EH (cell line): ENCODE measurements around the gene POLR2M.

Source experiments
- DNase-seq: peaks from one replicate; pipeline ENCODE4 v3.0.0-alpha.2; 2015; ENCODE audit warnings: low read depth

POLR2M gene

DNA sequence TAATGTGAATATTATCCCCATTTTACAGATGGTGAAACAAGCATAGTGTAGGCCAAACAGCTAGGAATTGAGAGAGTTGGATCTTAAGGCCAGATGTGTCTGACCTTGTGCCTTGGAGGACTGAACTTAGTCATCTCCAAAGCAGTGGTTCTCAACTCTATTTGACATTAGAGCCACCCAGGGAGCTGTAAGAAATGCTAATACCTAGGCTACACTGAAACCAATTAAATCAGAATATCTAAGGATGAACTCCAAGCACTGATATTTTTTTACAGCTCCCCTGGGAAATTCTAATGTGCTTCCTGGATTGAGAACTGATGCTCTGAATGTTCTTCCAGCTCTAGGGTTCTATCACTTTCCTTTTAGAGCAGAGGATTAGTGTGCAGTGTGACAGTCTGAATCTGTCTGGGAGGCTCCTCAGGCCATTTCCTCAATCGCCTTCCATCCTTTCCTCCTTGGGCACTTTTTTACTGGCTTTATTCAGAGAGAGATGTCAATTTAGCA lies 32.3 kb downstream of the POLR2M start:
- no peak for DNase-seq

DNA sequence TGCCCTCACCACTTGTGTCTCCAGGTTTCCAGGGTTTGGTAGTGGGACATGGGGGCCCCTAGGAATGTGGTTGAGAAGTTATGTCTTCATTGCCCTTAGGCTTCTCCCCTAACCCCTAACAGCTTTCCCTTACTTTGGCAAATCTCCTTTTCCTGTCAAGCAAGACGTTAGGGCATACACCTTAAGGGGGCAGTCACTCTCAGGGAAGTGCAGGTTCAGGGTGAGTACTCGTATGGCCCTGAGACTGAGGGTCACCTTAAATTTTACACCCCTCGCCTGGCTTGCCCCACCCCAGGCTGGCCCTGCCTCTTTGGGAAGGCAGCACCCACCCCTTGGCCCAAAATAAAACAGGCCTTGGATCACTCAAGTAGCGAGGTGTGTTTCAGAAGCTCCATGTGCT lies 33.5 kb downstream of the POLR2M start:
- no peak for DNase-seq

DNA sequence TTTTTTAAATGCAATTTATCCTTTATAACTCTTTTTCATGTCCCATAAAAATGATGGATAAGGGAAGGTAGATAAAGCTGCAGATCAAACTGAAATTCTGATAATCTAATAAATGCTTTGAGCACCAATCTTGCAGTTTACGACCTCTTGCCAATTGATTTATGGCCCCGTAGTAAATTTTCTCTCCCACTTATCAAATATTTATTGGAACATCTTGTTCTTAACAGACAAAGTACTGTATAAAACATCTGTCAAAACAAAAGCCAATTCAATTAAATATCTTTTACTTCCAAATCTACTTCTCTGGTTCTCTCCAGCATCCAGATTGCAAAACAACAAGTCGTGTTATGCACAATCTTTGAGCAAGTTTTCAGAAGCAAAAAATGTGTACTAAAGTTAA lies 34.6 kb downstream of the POLR2M start:
- DNase-seq = no peak

DNA sequence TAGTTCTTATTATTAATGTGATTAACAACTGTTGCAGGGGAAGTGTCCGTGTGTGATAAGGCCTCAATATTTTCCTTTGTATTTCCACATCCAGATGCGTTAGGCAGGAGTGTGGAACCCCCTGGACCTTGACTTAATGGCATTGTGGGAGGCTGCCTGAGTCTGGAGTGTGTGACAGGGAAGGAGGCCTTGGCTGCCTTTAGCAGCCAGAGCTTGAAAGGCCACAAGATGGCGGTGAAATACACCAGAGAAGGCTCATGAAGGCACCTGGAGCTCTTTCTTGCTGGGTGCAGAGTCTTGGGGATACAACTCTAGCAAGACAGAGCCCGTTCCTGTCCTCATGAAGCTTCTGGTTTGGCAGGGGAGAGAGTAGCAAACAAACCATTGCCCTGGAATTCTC lies 36.9 kb downstream of the POLR2M start:
- DNase-seq = peak; percentile 22

DNA sequence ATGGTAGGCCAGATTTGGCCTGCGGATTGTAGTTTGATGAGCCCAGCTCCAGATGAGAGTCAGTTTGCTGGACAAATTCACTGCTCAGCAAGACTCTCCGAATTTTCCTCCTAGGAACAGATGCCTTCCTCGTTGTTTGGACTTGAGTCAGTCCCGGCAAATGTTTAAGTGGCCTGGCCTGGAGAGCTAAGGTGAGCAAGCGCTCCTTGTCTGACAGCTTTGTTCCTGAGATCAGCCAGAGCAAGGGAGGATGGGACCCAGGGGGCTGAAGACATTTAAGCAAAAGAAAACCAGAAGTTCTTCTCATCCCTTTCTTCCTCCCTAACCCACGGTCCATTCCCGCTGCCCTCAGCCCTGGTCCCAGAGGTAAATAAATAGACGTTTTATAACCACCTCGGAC lies 40.3 kb downstream of the POLR2M start:
- DNase-seq = no peak

DNA sequence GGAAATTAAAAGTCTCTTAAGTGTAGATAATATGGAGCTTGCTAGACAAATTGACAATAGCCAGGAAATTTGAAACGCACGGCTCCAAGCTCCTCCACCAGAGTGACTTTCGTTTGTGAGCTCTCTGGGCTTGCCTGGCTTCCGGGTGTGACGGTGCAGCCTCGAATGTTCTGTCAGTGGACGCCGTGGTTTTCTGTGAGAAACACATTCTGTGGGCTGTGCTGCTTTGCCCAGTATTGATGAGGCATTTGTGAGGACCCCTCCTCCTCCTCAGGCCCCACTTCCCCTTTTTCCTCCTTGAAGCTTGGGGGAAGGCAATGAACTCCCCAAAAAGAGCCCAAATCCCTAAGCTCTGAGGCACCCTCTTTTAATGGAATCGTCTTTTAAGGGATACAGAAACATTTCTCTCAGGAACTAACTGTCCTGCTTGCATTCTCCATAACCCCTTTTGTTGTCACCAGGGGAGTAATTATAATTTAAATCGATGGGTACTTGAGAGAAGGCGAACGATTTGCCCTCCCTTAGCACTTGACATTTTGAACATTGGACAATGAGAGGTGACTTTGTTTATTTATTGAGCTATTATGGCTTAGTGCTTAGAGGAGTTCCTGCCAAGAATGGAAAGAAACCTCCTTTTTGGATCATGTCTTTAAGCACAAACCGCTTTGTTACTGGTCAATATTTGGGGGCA lies 40.8 kb downstream of the POLR2M start:
- DNase-seq = peak; percentile 26

DNA sequence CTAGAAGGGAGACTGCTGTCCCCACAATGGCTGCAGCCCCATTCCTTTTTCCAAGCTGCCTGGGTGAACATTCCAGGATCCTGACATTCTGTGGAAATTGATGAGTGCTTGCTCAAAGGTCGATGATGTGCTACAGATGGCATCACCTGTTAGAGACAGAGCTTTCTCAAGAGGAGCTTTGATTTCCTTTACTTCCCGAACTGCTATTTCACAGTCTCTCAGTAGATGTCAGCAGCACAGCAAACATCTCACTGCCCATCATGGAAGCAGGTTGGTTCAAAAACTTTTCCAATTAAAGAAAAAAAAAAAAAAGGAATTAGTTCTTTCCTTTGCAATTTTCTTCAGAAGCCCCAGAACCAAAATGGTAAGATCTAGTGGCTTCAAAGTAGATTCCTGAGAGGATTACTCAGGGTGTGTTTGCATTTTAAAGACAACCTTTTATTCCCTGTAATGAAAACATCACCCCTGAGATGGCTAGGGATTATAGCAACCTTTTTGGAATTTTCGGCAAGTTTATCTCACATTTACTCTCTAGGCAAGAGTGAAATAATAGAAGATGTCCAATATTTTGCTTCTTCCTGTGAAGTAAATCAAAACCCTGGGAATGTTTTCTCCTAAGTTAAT lies 44.8 kb downstream of the POLR2M start:
- DNase-seq = peak; percentile 62

DNA sequence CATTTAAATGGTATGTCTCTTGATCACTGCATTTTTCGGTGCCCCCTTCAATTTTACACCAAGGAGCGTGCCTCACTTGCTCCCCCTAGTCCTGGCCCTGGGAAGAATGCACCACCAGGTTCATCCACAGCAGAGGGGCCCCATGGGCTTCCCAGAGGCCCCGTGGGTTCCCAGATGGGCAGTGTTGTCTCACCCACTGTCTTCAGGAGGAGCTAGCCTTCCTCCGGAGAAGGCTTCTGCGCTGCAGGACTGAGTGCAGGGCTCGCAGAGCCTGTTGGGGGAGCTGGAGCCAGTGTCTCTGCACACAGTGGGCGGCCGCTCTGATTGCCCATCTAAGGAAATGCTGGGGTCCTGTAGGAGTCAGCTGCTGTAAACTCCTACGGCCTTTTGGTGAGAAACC lies 45.9 kb downstream of the POLR2M start:
- no peak for DNase-seq

DNA sequence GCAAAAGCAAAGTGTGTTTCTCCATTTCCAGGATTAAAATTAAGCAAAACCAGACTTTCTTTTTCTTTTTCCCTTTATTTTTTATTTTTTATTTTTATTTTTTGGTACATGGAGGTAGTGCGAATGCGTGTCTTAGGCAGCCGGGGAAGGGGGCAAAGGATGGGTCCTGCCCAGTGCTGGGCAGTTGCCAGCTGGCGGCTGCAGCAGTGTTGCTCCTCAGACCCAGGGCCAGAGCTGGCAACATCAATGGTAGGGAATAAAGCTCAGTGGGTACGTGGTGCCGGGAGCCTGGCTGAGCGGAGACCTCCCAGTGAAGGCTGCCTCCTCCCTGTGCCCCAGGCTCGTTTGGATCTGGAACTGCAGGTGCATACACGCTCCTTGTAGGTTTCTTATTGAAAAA lies 46.3 kb downstream of the POLR2M start:
- DNase-seq = no peak

DNA sequence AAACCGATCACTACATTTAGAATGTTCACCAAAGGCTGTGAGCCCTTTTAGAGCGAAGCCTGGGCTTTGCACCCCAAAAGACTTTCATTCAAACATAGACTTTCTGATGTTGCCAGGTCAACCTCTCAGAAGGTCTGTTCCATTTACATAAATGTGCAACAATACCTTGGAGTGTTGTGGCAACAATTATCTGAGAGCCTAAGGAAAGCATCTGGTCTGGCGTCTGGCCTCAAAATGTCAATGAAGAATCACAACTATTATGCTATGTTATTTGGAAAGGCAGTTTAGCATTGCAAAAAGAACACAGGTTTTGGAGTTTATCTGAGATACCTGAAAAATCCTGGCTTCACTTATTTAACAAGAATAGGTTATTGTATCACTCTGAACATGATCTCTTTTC lies 50.0 kb downstream of the POLR2M start:
- DNase-seq = no peak

DNA sequence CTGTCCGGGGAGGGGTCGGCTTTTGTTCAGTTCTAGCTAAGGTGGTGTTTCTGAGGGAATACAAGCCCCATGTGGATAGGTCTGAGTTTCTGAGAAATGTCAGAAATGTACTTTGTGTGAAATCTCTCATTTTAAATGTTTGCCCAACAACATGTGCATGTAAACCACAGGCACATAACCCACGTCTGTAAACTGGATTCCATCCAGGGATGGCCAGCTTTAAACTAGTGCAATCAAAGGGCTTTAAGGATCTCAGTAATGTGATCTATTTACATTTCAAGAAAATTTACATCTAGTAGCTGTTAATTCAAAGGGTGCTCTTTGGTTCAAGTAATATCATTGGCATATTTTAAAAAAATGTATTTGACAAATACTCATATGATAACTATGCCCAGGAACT lies 52.0 kb downstream of the POLR2M start:
- DNase-seq = peak; percentile 30

DNA sequence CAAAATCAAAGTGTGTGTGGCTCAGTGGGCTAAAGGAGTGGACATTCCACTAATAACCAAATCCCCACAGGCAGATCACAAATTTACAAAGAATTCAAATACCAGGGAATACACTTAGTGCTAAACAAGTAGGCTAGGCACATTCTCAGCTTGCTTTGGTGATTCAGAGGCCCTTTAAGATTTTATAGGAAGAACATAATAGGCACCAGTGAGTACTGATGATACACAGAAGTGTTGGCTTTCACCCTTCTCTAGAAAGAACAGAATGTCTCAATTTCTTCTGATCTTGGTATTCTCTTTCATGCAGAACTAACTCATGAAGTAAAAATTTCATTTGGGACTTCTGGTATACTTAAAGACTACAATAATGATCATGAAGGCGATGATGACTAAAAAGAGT lies 55.0 kb downstream of the POLR2M start:
- DNase-seq = peak; percentile 58

DNA sequence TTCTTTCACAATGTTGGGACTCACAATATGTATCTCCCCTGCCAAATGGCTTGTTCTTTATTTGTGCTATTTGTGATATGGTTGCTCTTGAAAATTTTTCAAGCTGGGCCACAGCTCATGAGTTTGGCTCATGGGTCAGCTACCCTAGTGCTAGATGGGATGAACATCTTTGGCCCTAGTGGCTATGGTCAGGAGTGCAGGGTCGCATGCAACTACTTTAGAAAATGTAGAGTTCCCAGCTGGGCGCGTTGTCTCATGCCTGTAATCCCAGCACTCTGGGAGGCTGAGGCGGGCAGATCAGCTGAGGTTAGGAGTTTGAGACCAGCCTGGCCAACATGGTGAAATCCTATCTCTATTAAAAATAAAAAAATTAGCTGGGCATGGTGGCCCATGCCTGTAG lies 55.8 kb downstream of the POLR2M start:
- no peak for DNase-seq

DNA sequence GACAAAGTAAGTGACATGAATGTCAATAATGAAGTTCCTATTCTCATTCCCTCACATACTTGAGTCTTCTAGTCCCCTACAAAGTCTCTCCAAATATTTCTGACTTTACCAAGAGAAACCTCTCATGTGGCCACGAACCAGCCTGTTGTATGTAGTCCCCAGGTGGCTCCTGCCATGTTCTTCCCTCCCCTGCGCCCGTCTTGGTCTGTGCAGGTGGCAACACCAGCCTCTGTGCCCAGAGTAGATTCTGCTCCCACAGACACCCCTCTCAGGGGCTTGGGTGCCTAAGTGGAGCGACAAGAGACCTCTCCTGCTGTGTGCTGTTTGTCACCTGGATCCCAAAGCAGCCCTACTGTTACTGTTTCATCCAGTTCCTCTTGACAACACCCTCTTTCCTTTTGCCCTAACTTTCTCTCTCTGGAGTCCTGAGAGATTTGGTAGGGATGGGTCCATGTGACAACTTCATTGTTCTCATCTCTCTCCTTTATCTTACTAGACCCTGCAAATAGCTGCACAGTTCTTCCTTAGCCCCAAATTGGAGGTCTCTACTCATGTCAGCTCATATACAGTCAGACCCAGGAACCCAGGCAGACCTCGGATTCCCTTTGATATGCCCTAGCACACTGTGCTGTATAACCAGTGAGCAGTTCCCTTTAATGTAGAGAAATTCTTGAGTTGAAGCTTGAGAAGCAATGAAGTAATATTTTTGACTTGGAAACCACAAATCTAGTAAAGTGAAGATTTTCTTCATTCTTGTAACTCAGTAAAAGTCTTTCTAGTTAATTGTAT lies 56.9 kb downstream of the POLR2M start:
- DNase-seq = no peak
